Ascending aorta (tissue), 2 donors: ENCODE measurements around the gene MLKL. TPM values are rescaled to one million over a fixed set of nuclear protein-coding genes. Genes with fewer than 3 reads are reported as not detected.
A peak's percentile ranks its signal among the peaks of the same experiment; 100 is the strongest.
"Not testable (repeated sequence)": the region's sequence is repeated elsewhere in the genome, so short reads cannot be mapped to it uniquely, and the experiment has no call there.

Source experiments
- DNase-seq, 2 donors: peaks; one replicate each; pipeline ENCODE4 v3.0.0-alpha.2; 2019; ENCODE audit warnings: low spot score in 2 of 2
- H3K27ac ChIP-seq, 2 donors: fragments of 200-600 bp; sonication (generic); one replicate each; pipeline ENCODE4 v1.5.1; 2016 to 2017; ENCODE audit warnings: mild to moderate bottlenecking in 1 of 2
- H3K27me3 ChIP-seq: fragments of 200-600 bp; sonication (generic); one replicate; pipeline ENCODE4 v1.5.1; 2017
- H3K36me3 ChIP-seq, 2 donors: fragments of 200-600 bp; sonication (generic); one replicate each; pipeline ENCODE4 v1.5.1; 2016
- H3K4me1 ChIP-seq, 2 donors: fragments of 200-600 bp; sonication (generic); one replicate each; pipeline ENCODE4 v1.5.1; 2016 to 2017; ENCODE audit warnings: mild to moderate bottlenecking in 1 of 2
- H3K4me3 ChIP-seq, 2 donors: fragments of 200-600 bp; sonication (generic); one replicate each; pipeline ENCODE4 v1.5.1; 2016 to 2017; ENCODE audit warnings: mild to moderate bottlenecking in 1 of 2
- H3K9me3 ChIP-seq, 2 donors: fragments of 200-600 bp; sonication (generic); one replicate each; pipeline ENCODE4 v1.5.1; 2016
- CTCF ChIP-seq, 3 experiments: fragments of 200-600 bp in 2 of 3; fragments of 450-650 bp in 1 of 3; sonication (generic) in 2 of 3; IDR thresholded peaks; one replicate each; pipeline ENCODE4 v1.5.1; 2016 to 2019; ENCODE audit warnings: antibody characterized with exemption in 3 of 3, mild to moderate bottlenecking in 1 of 3, moderate library complexity in 1 of 3
- intact Hi-C: fragments of 100-400 bp; cut with DNase I; formaldehyde crosslinking; loops from one replicate; pipeline ENCODE4 v1.15.1; 2023
- total RNA-seq: library from RNA; depleted of rRNA; stranded (reverse); fragments of >200 nt; gene quantifications from one replicate; pipeline ENCODE4 v1.1.0, GENCODE V29; 2016

MLKL gene
- total RNA-seq, 1 donor from 2014 or later, result 4.0 TPM

GRCh38 chr16:74661064-74661463 is 39.6 kb downstream of the MLKL start:
- DNase-seq, result peak in 1 of 2 donors; percentile 38
- intact Hi-C loops, result no loop called here
- Histone ChIP-seq H3K27me3 (no peaks in the 10 kb centered on the region), H3K27ac (no peak overlapping the region), H3K9me3 (no peaks in the 10 kb centered on the region), H3K36me3 (peaks cover 36 to 50% of the 10 kb centered on the region in 2 donors), H3K4me3 (no peak overlapping the region), H3K4me1 (peaks cover 0 to 6% of the 10 kb centered on the region in 2 donors)
- TF ChIP-seq CTCF (IDR thresholded peaks at IDR 0.05), result no peak

GRCh38 chr16:74660383-74660782 is 40.3 kb downstream of the MLKL start:
- Histone ChIP-seq H3K4me1 (peaks cover 0 to under 1% of the 10 kb centered on the region in 2 donors), H3K4me3 (no peak overlapping the region), H3K9me3 (no peaks in the 10 kb centered on the region), H3K27me3 (no peaks in the 10 kb centered on the region), H3K27ac (no peak overlapping the region), H3K36me3 (peaks cover 36 to 50% of the 10 kb centered on the region in 2 donors)
- intact Hi-C loops, result no loop called here
- TF ChIP-seq CTCF (IDR thresholded peaks at IDR 0.05), result no peak
- peak in 1 of 2 donors; percentile 13 for DNase-seq

GRCh38 chr16:74659041-74659440 is 41.6 kb downstream of the MLKL start:
- Histone ChIP-seq H3K4me1 (no peaks in the 10 kb centered on the region), H3K27me3 (no peaks in the 10 kb centered on the region), H3K4me3 (no peak overlapping the region), H3K36me3 (peaks cover 31 to 46% of the 10 kb centered on the region in 2 donors), H3K27ac (no peak overlapping the region), H3K9me3 (no peaks in the 10 kb centered on the region)
- intact Hi-C loops, result no loop called here
- DNase-seq, result no peak
- TF ChIP-seq CTCF (IDR thresholded peaks at IDR 0.05), result no peak

DNA sequence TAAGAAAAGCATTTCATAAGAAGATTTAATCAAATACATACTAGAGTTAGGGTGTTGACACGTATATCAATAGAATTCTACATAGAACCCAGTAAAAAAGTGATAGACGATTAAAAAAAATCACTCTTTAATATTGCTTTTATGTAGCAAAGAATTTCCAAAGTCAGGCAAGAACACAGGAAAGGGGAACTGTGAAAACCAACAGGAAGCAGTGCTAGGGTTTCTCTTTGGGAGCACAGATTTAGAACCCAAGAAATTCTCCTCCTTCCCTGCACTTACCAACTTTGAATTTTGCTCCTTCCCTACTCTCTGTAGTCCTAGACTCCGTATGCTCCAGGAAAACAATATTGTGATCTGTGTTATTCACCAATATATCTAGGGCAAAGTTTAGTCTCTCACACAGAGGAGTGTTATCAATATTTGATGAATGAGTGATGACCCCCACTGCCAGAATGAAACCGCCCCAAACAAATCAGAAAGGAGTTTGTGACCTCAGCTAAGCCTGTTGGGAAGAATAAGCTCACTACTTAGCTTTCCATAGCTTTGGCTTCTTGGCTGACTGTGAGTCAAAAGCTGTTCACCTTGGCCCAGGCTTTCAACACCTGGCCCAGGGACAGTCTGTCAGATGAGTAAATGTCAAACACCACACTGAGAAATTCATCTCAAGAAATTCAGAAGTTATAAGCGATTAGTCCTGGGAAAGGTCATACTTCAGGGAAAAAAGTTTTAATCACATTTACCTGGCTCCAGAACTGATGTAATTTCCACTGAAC is 42.6 kb downstream of the MLKL start:
- intact Hi-C loops, result no loop called here
- Histone ChIP-seq H3K4me1 (no peaks in the 10 kb centered on the region), H3K36me3 (peaks cover 26 to 36% of the 10 kb centered on the region in 2 donors), H3K27me3 (no peaks in the 10 kb centered on the region), H3K27ac (no peak overlapping the region), H3K9me3 (no peaks in the 10 kb centered on the region), H3K4me3 (no peak overlapping the region)
- no peak for TF ChIP-seq CTCF (IDR thresholded peaks at IDR 0.05)
- DNase-seq, result no peak

- H3K9me3 ChIP-seq, result no peaks in the 10 kb centered on the region
- H3K36me3 ChIP-seq, result peaks cover 11 to 32% of the 10 kb centered on the region in 2 donors
- H3K27me3 ChIP-seq, result no peaks in the 10 kb centered on the region
- intact Hi-C loops, result no loop called here
- TF ChIP-seq CTCF (IDR thresholded peaks at IDR 0.05), result no peak
- DNase-seq, result no peak
- no peak overlapping the region for H3K27ac ChIP-seq
- no peaks in the 10 kb centered on the region for H3K4me1 ChIP-seq
- no peak overlapping the region for H3K4me3 ChIP-seq
These were observed 46.1 kb downstream of the MLKL start for GRCh38 chr16:74654536-74655050.

DNA sequence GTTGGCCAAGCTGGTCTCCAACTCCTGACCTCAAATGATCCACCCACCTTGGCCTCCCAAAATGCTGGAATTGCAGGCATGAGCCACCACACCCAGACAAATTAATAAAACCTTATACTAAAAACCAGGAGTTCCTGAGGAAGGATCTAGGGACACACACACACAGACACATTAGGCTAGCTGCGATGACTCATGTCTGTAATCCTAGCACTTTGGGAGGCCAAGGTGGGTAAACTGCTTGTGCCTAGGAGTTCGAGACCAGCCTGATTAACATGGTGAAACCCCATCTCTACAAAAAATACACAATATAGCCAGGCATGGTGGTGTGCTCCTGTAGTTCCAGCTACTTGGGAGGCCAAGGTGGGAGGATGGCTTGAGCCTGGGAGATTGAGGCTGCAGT is 47.8 kb downstream of the MLKL start:
- intact Hi-C loops, H3K27me3 ChIP-seq, H3K27ac ChIP-seq, DNase-seq, H3K9me3 ChIP-seq, H3K4me3 ChIP-seq, H3K4me1 ChIP-seq: not testable (repeated sequence)
- H3K36me3 ChIP-seq, result peaks cover 13 to 40% of the 10 kb centered on the region in 2 donors
